ENCODE data around the gene MMP12.
A peak's percentile ranks its signal among the peaks of the same experiment; 100 is the strongest.

Gene MMP12

DNA sequence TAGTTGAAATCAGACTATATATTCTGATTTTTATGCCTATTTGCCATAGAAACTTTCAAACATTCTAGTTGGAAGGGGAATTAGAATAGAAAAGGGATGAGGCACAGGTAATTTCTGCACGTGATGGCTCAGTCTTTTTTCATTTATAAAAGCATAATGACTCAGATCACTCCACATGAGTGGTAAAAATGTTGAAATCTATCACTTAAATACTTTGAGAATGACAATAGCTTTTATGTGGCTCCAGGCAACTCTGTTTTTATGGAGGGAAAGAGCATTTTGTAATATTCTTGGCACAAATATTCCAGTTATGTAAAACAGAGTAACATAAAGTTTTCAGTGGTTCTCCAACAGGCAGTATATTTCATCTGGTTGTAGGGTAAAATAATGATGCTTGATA is 25.5 kb downstream of the MMP12 start:
- DNase-seq, result no peak

DNA sequence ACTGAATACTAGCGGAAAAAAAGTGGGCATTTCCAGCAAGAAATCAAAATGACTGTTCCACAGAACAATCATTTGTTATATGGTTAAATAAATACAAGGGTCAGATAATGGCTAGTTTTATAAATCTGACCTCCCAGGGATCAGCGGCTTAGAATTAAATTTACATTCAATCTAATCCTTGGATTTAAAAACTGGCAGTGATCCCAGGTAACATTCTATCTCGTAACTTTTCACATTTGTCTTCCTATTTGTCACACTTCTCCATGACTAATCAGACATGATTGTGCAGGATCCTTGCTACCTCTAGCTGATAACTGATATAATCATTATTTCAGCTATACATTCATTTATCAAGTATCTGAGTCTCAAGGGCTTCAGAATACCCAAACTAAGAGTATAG is 28.5 kb downstream of the MMP12 start:
- no peak for DNase-seq

DNA sequence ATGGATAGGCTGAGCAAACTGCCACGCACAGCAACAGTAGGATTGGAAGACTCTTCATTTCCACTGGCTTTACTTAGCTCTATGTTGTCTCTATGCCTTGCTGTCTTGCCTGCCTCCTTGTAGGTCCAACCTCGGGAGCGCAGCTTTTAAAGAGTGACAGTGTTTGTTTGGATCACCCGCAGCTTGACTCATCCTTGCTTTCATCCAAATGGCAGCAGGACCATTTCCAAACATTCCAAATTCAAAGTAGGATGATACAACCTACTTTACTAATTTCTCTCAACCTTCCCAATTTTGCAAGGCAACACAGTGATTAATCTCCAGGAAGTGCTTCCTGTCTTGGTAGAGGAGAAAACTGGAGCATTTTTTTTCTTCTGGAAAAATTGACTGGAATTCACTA is 31.3 kb downstream of the MMP12 start, which contains the start of gene MMP3:
Gene MMP3, minus strand, starts transcription at position 121 of the 400 bp plus-strand sequence. Its CDS starts 63 bp downstream, at position 58.
- DNase-seq, result no peak

DNA sequence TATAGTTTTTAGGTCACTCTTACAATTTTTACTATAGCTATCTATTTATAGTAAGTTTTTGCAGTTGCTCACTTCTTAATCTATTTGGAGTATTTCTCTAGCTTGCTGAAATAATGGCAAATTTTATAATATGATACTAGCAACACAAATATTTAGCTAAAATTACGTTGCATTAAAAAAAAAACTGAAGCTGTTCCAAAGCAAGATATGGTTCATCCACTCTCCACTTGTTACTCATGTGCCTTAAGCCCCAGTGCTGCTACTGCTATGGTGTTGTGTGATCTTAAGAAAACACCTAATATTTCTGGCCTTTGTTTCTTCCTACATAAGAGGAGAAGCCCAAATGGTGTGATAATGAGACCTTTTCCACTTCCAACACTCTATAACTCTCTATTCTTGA is 31.9 kb downstream of the MMP12 start:
- DNase-seq, result no peak

DNA sequence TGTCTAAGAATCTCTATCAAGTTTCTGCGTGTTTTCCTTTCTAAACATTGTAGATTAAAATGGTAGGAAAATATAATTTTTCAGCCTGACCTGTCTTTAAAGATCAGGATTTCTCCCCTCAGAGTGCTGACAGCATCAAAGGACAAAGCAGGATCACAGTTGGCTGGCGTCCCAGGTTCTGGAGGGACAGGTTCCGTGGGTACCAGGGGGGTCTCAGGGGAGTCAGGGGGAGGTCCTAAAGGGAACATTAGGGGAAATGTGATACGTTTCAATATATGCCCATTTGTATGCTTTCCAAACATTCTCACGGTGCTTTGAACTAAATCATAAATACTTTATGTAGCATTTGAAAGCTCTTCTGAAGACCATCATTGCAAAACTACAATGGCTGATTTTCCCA is 34.8 kb downstream of the MMP12 start:
- no peak for DNase-seq

DNA sequence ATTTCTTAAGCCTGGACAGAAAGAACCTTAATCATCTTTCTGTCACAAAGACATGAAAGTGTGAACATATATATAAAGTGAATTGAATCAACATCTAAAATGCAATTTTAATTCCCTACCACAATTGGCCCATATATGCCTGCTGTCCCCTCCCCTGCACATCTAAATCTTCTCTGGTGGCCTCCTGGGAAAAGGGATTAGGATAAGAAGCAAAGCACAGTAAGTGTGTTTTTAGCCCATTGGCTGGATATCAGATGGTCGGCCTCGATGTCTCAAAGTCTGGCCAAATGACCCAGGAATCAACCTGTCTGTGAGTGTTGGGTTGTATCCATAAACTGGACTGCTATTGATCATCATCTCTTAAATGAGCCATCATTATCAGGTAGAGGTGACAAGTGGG is 37.1 kb downstream of the MMP12 start:
- DNase-seq, result no peak

DNA sequence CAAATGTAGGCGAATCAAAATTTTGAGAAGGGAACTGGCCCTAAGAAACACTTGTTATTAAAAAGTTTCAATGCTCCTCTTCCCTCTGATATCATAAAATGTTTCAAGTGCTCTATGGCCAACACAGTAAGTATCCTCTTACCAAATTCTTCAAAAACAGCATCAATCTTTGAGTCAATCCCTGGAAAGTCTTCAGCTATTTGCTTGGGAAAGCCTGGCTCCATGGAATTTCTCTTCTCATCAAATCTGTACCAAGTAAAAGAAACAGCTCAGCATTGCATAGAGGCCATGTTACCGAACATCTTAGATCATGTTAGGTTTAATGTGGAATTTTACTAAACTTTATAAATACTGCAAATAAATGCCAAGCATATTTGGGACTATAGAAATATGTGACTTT is 37.6 kb downstream of the MMP12 start:
- DNase-seq, result no peak

DNA sequence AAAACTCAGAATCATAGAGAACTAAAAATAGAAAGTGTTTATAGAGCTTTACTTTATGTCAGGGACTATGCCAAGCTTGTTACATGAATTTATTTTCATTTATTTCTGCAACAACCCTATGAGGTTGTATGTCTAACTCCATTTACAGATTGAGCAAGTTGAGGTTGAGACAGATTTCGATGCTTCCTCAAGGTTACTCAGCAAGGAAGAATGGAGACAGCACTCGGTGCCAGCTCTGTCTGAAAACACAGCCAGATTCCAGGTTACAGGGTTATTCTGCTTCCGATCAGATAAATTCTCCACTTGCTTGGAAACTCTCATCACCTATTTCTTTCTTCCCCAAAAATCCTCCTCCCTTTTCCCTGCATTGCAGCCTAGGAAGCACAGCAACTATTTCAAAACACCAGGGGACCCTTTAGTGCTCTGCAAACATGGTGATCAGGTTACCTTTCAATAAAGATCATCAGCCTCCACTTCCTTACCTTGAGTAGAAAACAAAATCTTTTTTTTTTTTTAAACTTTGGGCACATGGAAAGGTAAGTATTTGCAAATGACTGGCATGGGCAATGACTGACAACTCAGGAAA is 38.4 kb downstream of the MMP12 start:
- peak; percentile 2 for DNase-seq

DNA sequence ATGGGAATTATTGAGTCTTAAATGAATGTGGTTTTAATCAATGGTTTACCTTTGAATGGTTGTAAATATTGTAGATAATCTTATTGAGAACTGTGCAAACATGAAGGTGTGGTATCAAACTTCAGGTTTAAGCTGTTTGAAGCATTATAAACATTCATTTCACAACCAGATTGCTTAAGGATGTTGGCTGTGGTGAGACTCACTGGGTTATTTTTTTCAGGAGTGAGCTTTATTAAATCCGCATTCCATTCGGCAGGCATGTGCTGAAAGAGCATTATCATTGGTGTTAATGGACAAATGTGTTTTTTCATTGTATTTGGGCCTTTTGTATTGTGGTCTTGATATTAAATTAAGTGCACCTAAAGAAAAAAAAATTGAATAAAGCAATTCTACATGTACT is 41.1 kb downstream of the MMP12 start:
- no peak for DNase-seq

DNA sequence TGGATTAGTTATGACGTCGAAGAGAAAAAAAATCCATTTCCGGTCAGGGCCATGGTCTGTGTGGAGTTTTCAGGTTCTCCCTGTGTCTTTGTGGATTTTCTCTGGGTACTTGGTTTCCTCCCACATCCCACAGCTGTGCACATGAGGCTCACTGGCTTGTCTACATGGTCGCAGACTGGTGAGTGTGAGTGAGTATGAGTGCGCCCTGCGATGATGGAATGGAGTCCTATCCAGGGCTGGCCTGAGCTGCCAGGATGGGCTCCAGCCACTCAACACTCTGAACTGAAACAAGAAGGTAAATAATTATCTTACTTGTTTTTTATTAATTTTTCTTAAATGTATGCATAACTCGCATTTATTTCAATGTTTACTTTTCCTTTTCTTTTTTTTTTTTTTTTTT is 42.2 kb downstream of the MMP12 start:
- DNase-seq, result no peak

DNA sequence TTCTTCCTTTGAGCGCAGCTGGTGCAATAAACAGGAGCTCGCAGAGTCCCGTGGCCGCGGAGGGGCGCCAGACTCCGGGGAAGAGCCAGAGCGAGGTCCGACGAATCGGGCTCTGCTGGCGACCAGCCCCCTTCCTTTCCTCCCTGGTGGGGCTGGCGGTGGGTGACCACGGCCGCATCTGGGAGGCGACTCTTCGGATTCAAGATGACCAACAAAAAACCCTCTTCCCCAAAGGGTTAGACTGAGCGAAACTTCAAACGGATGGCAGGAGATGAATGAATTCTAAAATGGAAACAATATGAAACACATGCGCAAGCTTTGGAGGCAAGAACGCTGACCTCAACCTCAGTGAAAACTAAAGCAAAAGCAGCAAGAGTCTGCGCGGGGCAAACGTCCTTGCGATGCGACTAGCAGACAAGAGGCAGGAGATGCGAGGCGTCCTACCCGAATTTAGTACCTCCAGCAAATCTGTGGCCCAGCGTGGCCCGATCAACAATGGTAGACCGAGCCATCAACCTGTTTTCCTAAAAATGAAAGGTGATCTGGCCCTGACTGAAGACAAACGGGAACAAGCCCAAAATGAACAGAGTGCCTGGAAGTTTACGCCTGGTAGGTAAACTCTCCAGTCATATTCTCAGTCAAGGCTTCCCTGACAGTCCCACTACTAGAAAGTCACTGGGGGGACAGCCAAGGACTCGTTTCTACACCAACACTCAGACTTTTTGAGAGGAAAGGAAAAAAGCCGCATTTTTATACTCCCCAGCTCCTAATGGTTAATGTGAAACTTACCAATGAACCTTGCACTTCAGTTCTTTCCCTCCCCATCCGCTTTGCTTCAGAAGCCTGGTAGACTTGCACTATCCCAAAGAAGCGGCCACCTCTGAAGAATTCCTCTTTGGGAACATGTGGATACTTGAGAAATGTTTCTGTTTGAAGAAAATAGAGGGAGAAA is 43.0 kb downstream of the MMP12 start:
- no peak for DNase-seq

DNA sequence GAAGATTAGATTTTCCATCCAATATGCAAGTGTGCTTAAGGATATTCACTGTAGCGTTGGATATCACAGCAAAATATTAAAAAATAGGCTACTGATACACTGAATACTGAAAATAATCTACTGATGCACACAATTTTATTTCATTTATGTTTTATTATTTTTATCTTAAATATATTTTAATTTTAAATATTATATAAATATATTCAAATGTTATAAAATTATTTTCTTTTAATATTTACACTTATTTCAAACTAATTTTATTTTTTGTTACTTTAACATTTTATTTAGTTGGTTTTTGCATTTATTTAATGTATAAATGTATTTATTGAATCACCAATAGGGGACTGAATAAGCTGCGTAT is 43.7 kb downstream of the MMP12 start:
- DNase-seq, result no peak

DNA sequence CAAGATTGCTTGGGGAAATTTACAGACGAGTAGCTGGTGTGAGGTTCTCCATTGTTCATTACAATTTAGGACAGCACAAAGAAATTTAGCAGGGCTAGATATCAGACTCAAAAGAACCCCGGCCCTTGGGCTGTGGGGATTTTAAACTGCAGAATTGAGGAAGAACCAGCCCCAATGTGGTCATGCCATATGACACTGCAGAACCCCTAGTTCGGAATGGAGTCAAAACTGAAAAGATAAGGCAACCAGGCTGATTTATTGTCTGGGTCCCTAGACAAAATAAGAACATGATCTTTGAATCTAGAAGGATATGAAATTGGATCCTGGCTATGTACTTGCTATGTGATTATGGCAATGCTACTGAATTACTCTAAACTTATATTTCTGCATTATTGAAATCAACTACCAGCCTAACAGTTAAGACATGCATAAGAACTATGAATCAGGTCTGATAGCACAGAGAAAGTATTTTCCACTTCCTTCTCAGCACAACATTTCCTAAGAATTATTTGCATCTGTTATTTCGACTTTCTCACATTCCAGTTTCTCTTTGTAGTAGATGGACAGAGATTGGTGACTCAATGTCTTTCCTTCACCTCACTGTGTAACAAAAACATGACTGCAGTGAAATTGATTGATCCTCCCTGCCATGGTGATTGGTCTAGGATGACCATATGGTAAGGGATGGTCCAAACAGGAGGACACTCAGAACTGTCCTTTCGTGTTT is 44.6 kb downstream of the MMP12 start:
- no peak for DNase-seq

DNA sequence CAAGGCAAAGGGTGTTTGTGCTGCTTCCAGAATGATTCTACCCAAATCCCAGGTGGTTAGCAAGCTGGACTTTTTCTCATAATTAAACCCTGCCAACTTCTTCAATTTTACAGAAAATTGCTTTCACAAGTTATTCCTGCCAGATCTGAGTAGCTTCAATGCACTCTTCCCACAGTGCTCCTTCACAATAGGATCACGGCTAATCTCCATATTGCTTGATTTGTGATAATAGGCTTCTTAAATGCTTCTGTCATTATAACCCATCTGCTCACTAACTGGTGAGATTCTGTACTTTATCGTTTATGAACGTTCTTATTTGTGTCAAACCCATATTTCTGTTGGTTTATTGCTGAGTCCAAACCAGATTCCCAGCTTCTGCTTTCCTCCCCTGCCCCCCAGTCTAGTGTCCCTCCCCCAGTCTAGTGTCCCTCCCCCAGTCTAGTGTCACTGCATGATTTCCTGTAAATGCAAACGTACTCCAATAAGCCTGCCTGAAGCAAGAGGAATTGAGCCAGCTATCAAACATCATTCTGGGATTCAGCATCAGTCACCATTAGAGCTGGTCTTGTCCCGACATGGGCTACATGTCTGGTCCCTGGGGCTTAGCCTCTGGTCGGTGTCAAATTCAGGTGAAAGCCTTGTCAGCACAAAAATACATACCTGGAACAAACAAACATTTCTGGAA is 45.3 kb downstream of the MMP12 start:
- no peak for DNase-seq

DNA sequence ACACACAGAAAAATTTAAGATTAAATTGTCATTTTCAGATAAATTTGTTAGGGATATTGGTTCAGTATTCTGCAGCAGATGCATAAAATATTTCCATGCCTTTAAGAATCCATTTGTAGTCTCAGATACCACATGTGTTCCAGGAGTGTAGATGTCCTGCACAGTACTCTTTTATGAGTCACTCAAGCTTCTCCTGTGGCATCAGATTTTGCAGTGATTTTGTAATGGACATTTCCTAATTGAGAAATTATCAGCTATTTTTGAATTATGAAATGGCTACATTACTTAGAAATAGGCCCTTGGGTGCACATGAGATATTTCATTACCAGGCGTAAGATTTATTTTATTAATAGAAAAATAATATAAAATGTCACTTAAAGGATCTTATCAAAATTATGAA is 50.2 kb downstream of the MMP12 start:
- no peak for DNase-seq

DNA sequence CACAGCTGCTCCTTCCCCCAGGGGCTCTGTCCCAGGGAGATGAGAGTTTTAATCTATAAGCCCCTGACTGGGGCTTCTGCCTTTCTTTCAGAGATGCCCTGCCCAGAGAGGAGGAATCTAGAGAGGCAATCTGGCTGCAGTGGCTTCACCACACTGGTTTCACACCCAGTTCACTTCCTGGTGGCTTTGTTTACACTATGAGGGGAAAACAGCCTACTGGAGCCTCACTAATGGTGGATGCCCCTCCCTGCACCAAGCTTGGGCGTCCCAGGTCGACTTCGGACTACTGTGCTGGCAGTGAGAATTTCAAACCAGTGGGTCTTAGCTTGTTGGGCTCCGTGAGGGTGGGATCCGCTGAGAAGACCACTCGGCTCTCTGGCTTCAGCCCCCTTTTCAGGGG is 55.3 kb downstream of the MMP12 start:
- DNase-seq, result no peak

DNA sequence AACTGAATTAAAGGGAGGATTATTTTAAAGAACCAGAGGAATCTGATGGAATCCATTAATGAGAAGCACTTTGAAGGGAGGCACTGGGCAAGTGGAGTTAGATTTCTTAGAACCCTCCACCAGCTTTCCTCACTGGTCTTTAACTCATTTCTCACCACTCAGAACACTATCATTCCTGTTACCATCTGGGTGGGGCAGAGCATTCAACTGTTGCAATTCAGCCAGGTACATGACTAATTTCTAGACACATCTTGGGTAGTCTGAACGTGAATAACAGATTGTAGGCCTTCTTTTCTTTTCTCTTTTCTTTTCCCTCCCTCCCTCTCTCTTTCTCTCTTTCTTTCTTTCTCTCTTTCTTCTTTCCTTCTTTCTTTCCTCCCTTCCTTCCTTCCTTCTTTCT is 61.3 kb downstream of the MMP12 start:
- DNase-seq, result no peak
